Lung (tissue), 12 donors: ENCODE results near the gene TMEM114. TPM values are rescaled to one million over a fixed set of nuclear protein-coding genes. Genes with fewer than 3 reads are reported as not detected.

ENCODE experiments used
- ATAC-seq: fragments of 200-7000 bp; cut with Tn5 transposase; one replicate; pipeline ENCODE4 v1.9.1; 2020; ENCODE audit warnings: moderate number of reproducible peaks; ENCODE audit not compliant: insufficient read depth, low FRiP score
- DNase-seq, 3 donors: peaks; one replicate each; pipeline ENCODE4 v3.0.0-alpha.2; 2013 to 2017
- H3K27ac ChIP-seq, 2 donors: one replicate each; pipeline ENCODE4 v1.5.1; 2013; ENCODE audit warnings: mild to moderate bottlenecking in 2 of 2, moderate library complexity in 2 of 2, control low read depth in 1 of 2, inconsistent platforms in 1 of 2, low read depth in 1 of 2, low read length in 1 of 2
- H3K27me3 ChIP-seq, 3 donors: one replicate each; pipeline ENCODE4 v1.5.1; 2013; ENCODE audit warnings: low read length in 2 of 3; ENCODE audit not compliant: control insufficient read depth in 3 of 3, insufficient read depth in 3 of 3
- H3K36me3 ChIP-seq, 4 donors: one replicate each; pipeline ENCODE4 v1.5.1; 2013; ENCODE audit warnings: low read length in 4 of 4, mild to moderate bottlenecking in 1 of 4, moderate library complexity in 1 of 4; ENCODE audit not compliant: control insufficient read depth in 4 of 4, insufficient read depth in 4 of 4
- H3K4me1 ChIP-seq, 5 donors: one replicate each; pipeline ENCODE4 v1.5.1; 2013; ENCODE audit warnings: low read length in 5 of 5, mild to moderate bottlenecking in 2 of 5, moderate library complexity in 1 of 5; ENCODE audit not compliant: control insufficient read depth in 5 of 5, insufficient read depth in 5 of 5
- H3K4me3 ChIP-seq: one replicate; pipeline ENCODE4 v1.5.1; 2013; ENCODE audit warnings: mild to moderate bottlenecking, control low read depth, moderate library complexity
- H3K9ac ChIP-seq, 2 donors: one replicate each; pipeline ENCODE4 v1.5.1; 2013; ENCODE audit warnings: low read length in 2 of 2, control low read depth in 1 of 2; ENCODE audit not compliant: insufficient read depth in 1 of 2
- H3K9me3 ChIP-seq, 4 donors: one replicate each; pipeline ENCODE4 v1.5.1; 2013; ENCODE audit warnings: low read length in 3 of 4, mild to moderate bottlenecking in 1 of 4, moderate library complexity in 1 of 4; ENCODE audit not compliant: control insufficient read depth in 4 of 4, insufficient read depth in 3 of 4
- WGBS, 2 donors: extraction: QIAGEN DNeasy Blood & Tissue Kit; methylation state at CpG; one replicate each; pipeline ENCODE4 v1.1.7; 2013; 5-methylcytosine and 5-hydroxymethylcytosine counted together
- polyA plus RNA-seq, 2 donors: library from polyadenylated mRNA; stranded (reverse); fragments of 200-250 nt; gene quantifications; one replicate each; pipeline ENCODE4 v1.2.1, GENCODE V29; 2013
- total RNA-seq, 2 donors: library from RNA; depleted of rRNA in 1 of 2; stranded (reverse); fragments of >200 nt in 1 of 2; gene quantifications; one replicate each; pipeline ENCODE4 v1.2.1, GENCODE V29; 2014 to 2021
- TF ChIP-seq, protein P1 (sequence below): IDR thresholded peaks from 2 replicates; pipeline ENCODE4 v1.5.1; 2012; ENCODE audit warnings: mild to moderate bottlenecking; ENCODE audit errors: control extremely low read depth, extremely low read depth
- donor health status: control.
- donor health status: control.
- donor health status: Bipolar disorder and iron deficiency.
- donor health status: healthy.
- donor health status: DM: yes; HTN: yes; CAD: no.

TMEM114 gene
- total and polyA plus RNA-seq, 4 donors, result not detected

DNA sequence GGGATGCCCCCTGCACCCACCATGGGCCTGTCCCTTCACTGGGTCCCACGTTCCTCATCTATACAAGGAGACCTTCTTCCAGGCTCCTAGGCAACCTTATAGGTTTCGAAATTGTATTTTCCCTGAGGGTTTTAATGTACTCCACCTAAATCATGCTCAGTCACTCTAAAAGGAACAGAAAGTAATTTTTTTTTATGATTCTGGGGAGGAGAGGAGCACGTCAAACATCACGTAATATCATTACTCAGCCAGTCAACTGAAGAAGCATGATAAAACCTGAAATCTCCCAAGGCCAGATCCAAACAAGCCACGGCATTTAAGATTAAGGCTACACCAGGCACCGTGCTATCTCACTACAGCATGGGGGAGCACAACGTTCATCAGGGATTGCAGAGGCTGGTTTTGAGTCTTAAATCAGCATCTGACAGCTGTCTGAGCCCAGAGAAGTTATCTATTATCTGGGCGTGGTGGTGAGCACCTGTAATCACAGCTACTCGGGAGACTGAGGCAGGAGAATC is 3.9 kb upstream of the TMEM114 start:
- H3K27ac ChIP-seq, result no peak overlapping the region
- TF ChIP-seq, protein P1, sequence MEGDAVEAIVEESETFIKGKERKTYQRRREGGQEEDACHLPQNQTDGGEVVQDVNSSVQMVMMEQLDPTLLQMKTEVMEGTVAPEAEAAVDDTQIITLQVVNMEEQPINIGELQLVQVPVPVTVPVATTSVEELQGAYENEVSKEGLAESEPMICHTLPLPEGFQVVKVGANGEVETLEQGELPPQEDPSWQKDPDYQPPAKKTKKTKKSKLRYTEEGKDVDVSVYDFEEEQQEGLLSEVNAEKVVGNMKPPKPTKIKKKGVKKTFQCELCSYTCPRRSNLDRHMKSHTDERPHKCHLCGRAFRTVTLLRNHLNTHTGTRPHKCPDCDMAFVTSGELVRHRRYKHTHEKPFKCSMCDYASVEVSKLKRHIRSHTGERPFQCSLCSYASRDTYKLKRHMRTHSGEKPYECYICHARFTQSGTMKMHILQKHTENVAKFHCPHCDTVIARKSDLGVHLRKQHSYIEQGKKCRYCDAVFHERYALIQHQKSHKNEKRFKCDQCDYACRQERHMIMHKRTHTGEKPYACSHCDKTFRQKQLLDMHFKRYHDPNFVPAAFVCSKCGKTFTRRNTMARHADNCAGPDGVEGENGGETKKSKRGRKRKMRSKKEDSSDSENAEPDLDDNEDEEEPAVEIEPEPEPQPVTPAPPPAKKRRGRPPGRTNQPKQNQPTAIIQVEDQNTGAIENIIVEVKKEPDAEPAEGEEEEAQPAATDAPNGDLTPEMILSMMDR, result no peak
- H3K4me3 ChIP-seq, result no peak overlapping the region
- no peaks in the 10 kb centered on the region for H3K36me3 ChIP-seq
- peaks cover 0 to 24% (median 8%) of the 10 kb centered on the region in 4 donors for H3K9me3 ChIP-seq
- DNase-seq, result no peak
- no peak overlapping the region for H3K9ac ChIP-seq
- peaks cover 0 to 3% (median 0%) of the 10 kb centered on the region in 5 donors for H3K4me1 ChIP-seq
- no peak for ATAC-seq
- peaks cover 0 to 30% (median 20%) of the 10 kb centered on the region in 3 donors for H3K27me3 ChIP-seq
- WGBS, 2 donors, result 70 to 71% methylated on average over 9 of the region's 9 CpGs

- WGBS, 2 donors, result 95 to 100% methylated on average over 3 of the region's 3 CpGs
These were observed 1.1 kb upstream of the TMEM114 start for GRCh38 chr16:8591451-8591850.

DNA sequence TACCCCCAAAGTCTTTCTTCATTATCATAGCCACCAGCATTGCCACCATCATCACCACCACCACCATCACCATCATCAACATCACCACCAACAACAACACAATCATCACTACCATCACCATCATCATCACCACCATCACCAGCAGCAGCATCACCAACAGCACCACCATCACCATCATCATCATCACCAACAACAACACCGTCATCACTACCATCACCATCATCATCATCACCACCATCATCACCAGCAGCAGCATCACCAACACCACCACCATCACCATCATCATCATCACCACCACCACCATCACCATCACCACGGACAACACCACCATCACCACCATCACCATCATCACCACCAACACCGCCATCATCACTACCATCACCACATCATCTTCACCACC is 500 bp upstream of the TMEM114 start:
- no peaks in the 10 kb centered on the region for H3K36me3 ChIP-seq
- peaks cover 0 to 3% (median 0%) of the 10 kb centered on the region in 5 donors for H3K4me1 ChIP-seq
- H3K27ac ChIP-seq, result no peak overlapping the region
- DNase-seq (no peak), ATAC-seq (no peak)
- WGBS, 2 donors, result 96 to 98% methylated on average over 3 of the region's 3 CpGs
- H3K9me3 ChIP-seq, result peaks cover 0 to 12% (median 2%) of the 10 kb centered on the region in 4 donors
- H3K4me3 ChIP-seq, result no peak overlapping the region
- peaks cover 0 to 51% (median 36%) of the 10 kb centered on the region in 3 donors for H3K27me3 ChIP-seq
- TF ChIP-seq, protein P1, result no peak
- H3K9ac ChIP-seq, result no peak overlapping the region

More at GRCh38 chr16:8591451-8591850, 1.1 kb upstream of the TMEM114 start:
- Histone ChIP-seq H3K9ac (no peak overlapping the region), H3K36me3 (no peaks in the 10 kb centered on the region), H3K27me3 (peaks cover 0 to 46% (median 36%) of the 10 kb centered on the region in 3 donors), H3K4me3 (no peak overlapping the region), H3K4me1 (peaks cover 0 to 3% (median 0%) of the 10 kb centered on the region in 5 donors), H3K27ac (no peak overlapping the region), H3K9me3 (peaks cover 0 to 16% (median 4%) of the 10 kb centered on the region in 4 donors)
- no peak for DNase-seq
- TF ChIP-seq, protein P1, result no peak
- ATAC-seq, result no peak
